CD4-positive, alpha-beta T cell treated with Interleukin-15 for 4 hours (primary cell): ENCODE results near the gene ARHGAP36.

Experiments used
- DNase-seq: peaks from one replicate; pipeline ENCODE4 v3.0.0-alpha.2; 2020; ENCODE audit warnings: low spot score

The ARHGAP36 gene, protein sequence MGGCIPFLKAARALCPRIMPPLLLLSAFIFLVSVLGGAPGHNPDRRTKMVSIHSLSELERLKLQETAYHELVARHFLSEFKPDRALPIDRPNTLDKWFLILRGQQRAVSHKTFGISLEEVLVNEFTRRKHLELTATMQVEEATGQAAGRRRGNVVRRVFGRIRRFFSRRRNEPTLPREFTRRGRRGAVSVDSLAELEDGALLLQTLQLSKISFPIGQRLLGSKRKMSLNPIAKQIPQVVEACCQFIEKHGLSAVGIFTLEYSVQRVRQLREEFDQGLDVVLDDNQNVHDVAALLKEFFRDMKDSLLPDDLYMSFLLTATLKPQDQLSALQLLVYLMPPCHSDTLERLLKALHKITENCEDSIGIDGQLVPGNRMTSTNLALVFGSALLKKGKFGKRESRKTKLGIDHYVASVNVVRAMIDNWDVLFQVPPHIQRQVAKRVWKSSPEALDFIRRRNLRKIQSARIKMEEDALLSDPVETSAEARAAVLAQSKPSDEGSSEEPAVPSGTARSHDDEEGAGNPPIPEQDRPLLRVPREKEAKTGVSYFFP

DNA sequence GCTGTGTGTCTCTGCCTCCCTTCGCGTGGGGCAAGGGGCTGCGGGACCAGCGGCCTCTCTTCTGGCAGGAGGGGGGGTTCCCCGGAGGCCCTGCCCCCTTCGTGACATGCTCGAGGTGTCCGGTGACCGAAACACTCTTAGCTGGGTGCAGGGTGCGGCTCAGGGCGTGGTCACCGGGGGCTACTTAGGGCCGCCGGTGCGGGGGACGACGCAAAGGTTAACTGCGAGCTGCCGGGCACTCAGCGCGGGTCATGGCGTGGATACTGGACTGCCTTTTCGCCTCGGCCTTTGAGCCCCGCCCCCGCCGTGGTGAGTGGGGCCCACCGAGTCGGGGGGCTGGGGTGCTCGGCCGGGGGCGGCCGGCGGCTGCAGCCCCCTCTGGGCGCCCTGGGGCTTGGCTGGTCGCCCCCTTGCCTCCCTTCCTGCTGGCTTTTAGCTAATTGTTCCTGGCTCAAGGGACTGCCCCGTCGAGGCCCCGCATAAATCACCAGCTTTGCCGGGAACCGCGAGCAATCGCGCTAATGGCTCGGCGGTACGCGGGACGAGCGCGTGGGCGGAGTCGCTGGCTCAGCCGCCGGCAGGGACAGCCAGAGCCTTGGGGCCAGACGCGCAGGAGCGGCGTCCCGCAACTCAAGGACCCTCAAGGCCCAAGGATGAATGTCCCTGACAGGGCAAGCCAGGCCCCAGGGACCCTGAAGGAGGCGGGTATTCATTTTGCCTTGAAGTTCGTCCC, at the start of gene ARHGAP36:
Gene ARHGAP36 (plus strand): TSS at position 211 of the 733 bp plus-strand sequence. CDS start 23,320 bp downstream, outside the sequence.
- DNase-seq = no peak

DNA sequence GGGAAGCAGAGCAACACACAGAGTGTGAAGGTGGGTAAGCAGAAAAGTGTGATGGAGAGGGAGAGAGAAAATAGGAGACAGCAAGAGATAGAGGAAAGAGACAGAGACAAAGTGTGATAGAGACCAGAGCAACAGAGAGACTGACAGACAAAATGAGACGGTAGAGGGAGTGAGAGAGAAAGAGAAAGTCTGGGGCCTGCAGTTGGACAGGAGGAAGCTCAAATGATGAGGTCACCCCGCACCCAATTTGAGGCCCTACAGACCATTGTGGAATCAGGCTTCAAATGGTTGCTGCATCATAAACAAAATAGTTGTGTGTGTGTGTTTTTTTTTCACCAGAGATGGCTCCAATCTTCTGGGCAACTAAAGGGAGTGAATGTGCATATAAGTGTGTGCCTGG, 48.0 kb upstream of the ARHGAP36 start:
- no peak for DNase-seq

DNA sequence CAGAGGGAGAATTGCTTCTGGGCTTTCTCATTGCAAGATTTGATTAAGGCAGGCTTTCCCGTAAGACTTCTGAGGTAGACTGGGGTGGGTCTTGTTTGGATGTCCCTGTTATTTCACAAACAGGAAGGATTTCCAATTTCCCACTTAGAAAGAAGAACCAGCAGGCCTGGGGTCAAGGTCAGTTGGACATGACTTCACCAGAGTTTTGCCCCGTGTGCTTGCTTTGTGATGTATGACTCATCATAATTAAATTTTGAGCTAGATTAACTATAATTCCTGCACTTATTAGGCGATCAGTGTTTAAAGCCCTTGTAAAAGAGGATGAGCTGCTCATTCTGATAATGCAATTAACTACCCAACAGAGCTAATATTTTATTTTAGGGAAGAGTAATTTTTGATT, 32.8 kb upstream of the ARHGAP36 start:
- no peak for DNase-seq

DNA sequence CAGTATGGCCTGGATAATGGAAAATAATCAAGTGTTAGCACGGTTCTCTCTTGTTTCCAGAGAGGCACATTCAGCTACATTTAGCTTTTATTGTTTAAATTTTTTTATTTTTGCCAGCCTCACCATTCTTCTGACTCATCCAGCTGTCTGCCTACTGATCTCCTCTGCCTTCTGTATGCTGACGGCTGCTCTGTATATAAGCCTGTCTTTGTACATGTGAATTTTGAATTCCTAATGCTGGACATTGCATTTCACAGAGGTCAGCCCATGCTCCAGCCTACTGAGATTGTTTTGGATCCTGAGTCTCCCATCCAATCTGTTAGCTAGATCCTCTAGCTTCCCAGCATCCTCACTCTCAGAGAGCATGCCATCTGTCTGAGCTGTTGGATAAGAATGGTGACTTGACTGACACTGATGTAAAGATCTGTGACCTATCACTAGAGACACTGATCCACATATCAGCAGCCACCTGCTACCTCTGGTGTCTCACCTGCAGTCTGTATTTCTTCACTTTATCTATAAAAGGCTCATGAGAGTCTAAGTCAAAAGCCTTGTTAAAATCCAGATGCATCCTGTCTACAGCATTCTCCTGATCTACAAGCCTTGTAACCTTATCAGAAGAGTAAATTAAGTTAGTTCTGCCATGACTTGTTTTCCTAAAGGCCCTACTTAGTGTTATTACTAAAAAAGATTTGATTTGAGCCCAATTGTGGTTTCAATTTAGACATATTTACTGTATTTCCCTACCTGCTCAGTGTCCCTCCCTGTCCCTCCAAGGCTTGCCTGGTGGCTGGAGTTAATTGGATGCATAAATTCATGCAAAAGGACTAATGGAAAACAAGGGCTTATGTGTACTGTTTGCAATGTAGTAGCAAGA, 25.6 kb upstream of the ARHGAP36 start:
- no peak for DNase-seq

DNA sequence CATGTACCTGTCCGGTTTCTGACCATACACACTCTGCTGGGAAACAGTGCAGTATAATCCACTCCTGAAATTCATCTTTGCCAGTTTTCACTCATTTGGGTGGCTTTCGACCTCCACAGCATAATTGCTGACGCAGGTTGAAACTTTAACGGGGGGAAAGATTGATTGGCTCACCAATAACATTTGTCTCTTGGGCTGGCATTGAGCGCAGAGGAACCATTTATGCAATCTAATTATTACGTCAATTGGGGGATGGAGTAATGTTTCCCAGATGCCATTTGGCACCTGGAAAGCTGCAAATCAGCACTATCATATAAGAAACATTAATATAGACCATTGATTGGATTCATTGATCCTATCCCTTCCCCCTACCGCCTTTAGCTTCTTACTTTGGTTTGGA, 24.1 kb upstream of the ARHGAP36 start:
- no peak for DNase-seq

DNA sequence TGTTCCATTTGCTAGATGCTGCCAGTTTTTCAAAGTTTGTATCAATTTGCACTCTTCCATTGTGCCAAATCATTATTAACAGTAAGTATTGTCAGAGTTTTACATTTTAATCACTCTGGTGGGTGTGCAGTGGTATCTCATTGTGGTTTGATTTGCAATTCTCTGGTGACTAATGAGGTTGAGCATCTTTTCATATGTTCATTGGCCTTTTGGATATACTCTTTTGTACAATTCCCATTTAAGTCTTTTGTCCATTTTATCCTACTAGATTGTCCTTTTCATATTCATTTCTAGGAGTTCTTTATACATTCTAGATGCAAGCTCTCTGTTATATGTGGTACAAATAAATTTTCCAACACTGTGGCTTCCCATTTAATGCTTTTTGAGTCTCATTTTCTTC, 17.4 kb upstream of the ARHGAP36 start:
- DNase-seq = no peak

DNA sequence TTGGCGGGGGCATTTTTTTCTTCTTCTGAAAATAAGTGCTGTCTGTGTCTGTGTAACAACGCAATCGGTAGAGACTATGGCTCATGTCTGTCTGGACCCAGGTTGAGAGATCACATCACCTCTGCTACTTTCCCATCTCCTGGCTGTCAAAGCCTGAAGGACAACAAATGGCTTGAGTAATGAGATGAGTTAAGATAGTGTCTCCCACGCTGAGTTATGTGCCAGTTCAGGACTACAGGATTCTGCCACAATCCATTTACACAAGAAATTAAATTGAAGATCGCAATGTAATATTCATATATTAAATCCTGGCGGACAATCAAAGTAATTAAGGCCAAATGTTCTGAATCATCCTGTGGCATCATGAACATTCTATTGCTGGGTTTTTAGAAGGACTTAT, 16.5 kb upstream of the ARHGAP36 start:
- no peak for DNase-seq

DNA sequence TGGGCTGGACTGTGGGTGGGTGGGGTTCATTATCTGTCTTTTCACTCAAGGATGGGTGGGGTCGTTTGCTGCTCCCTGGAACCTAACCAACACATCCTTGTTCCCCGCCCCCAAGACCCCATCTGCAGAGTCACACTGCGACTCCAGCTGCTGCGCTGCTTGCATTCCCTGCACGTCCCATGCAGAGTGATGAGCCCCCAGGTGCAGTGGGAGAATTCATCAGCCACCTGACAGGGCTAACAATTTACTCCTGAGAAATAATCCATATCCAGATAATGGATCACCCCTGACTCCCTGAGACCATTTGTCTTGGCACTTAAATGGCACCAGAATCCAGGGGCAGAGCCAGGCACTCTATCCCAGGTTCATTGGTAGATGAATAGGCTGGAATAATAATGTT, 12.4 kb upstream of the ARHGAP36 start:
- no peak for DNase-seq

DNA sequence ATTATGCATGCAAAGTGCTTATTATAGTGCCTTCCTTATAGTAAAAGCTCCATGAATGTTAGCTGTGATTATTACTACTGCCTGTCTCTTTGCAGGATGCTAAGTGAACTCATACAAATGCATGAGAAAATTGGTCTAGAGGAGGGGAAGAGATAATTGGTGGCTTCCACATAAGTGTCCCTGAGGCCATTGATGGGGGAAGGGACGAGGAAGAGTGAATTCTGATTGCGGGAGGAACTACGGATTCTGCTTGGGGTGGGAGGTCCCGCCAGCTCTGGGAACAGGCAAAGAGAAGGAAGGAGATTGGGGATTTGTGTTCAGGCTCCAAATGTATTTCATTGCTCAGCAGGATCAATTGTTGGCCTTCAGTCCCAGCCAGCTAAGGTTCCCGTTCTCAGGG, 11.6 kb upstream of the ARHGAP36 start:
- no peak for DNase-seq

DNA sequence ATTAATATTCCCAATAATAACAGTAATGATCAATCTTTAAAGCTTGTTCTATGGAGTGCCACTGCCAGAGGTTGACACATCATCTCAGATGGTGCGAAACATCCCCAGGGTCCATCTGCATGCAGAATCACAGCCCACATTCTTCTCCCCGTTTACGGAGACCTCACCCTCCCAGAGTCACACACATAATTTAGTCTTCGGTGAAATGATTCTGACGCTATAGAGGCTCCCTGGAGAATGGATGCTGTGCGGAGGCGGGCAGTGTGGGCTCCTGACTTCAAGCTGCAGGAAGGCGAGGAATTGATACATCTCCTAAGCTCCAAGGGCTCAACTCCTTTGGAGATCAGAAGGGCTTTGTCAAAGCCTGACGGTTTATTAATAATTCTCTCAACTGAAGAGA, 11.0 kb upstream of the ARHGAP36 start:
- DNase-seq = no peak

DNA sequence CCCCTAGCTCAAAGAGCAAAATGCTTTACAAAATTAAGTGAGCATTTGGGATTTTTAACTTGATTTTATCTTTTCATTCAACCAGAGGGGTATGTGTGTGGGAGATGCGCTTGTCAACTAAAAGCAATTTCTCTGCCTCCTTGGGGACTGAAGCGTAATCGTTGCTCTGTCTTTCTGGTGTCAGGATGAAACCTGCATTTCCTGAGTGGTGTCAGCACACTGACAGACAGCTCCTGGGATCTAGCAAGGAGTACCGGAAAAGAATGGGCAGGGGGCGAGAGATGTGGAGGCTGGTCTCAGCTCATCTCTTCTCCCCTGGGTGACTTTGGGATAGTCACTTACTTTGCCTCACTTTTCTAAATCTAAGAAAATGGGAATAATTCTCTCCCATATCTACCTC, 5.1 kb upstream of the ARHGAP36 start:
- DNase-seq = no peak

DNA sequence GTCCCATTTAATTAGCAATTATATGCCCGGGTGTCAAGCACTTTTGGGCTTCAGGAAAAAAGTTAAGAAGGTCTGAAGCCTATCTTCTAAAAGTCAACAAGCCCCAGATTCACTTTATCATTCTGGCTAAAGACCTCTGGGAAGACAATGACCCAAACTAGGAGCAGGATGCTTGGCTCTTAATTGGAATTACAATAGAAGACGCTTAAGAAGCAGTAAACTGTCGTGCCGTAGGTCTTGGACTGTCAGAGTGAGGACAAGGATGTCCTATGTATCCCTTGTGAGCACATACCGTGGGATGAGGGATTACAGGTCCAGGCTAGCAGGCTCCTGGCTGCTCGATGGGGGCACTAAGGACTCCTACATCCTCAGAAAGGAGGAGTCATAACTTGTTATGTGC, 3.2 kb upstream of the ARHGAP36 start:
- no peak for DNase-seq

DNA sequence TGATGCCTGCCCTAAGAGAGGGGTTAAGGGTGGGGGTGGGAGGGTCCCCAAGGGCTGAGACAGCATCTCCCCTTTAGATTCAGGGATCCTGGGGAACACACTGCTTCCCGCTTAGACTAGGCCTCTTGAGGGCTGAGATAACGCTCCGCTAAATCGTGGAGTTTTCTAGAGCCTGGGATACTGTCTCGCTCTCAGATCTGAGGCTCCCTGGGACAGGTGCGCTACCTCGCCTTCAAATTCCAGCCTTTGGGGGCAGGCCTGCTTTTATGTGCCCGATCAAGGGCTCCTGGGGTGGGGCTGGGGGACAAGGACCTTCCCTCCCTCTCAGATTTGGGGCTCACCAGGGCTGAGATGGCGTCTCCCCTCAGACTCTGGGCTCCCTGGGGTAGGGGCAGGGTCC, 440 bp upstream of the ARHGAP36 start:
- no peak for DNase-seq

DNA sequence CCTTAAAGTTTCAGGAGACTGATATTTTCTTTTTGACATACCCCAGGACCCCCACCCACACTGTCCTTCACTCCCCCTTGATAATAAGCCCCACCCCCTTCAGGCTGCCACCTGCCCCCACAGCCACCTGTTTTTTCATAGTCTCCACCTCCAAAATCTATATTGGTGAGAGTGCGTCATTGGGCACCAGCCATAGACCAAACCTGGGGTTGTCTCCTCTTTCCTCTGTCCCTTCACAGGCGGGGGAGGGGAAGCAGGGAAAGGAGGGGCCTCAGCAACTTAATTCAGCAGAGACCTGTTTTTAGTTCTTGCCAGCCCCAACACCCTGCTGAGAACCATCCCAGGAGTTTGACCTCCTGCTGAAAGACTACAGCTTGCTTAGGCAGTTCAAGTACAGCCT, 1.1 kb downstream of the ARHGAP36 start:
- no peak for DNase-seq

DNA sequence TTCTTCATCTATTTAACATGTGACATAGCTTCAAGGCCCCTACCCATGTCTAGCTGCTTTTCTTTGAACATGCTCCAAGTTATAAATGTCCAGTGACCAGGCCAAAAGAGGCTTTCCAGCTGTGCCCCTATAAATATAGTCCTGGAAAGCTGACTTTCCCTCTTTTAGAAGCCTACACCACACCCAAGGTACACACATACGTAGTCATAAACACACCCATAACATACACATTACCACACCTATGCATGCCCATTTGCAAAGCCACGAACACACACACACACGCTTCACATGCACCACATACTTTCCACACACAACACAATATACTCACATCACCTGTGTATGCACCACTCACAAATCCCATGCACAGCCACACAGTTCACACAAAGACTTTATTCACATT, 2.0 kb downstream of the ARHGAP36 start:
- no peak for DNase-seq

DNA sequence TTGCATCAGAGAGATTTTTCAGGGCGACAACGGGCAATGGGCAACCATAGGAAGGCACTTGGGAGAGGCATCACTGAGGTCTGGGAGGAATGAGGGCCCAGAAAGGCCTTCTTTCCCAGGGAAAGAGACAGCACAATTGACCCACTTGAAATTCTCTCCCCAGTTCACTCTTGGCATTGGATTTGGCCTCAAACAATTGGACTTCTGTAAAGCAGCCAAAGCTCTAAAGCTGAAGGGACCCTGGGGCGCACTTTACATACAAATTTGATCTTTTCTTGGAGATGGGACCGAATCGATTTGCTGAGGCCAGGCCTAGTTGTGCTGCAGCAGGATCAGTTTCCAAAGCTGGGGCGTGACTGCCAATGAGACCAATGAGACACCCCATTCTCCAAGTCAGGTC, 3.2 kb downstream of the ARHGAP36 start:
- DNase-seq = no peak

DNA sequence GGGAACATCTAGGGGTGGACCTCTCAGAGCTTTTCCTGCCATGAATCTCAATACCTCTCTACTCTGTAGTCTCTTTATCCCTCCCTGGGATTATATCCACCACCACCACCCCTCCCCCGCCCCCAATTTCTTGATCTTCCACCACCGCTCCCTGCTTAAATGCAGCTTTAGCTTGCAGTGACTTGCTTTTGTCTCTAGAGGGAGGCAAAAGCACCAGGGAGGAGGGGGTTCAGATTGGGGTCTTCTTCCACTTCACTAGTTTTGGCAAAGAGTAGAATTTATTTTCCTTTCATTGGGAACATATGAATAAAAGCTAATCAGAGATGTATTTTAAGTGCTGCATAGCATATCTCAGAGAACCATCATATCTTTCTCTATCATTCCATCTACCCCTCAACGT, 5.5 kb downstream of the ARHGAP36 start:
- DNase-seq = no peak

DNA sequence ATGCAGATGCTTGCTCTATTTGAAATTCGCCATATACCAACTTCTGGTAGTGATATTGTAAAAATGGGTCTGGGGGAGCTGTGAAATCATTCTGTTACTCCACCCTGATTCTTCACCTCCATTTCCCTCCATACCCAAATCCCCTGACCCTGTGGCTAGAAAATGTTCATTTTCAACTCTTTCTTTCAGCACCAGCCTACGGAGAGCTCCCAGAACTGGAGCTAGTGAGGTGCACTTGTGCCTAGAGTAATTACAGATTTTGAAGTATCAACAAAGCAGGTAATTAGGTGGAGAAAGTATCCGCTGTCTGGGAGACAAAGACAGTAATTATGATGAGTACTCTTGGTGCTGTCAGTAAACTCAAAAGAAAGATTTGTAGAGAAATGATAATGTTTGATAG, 8.1 kb downstream of the ARHGAP36 start:
- DNase-seq = no peak

DNA sequence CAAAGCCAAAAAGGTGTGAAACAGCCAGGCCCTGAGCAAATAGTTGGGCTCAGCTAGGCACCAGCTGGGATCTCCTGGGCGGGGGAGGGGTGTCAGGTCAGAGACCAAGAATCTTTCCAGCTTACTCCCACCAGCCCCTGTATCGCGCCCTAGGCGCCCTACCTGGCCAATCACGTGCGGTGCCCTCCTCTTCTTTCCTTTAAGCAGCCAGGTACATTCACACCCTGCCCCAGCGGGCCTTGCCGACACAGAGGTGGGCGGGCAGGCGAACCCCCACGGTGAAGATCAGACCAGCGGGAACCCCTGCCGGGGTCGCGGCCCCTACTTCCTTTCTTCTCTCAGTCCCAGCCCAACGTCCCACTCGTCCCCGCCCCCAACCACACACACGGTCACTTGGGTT, 9.1 kb downstream of the ARHGAP36 start:
- no peak for DNase-seq

DNA sequence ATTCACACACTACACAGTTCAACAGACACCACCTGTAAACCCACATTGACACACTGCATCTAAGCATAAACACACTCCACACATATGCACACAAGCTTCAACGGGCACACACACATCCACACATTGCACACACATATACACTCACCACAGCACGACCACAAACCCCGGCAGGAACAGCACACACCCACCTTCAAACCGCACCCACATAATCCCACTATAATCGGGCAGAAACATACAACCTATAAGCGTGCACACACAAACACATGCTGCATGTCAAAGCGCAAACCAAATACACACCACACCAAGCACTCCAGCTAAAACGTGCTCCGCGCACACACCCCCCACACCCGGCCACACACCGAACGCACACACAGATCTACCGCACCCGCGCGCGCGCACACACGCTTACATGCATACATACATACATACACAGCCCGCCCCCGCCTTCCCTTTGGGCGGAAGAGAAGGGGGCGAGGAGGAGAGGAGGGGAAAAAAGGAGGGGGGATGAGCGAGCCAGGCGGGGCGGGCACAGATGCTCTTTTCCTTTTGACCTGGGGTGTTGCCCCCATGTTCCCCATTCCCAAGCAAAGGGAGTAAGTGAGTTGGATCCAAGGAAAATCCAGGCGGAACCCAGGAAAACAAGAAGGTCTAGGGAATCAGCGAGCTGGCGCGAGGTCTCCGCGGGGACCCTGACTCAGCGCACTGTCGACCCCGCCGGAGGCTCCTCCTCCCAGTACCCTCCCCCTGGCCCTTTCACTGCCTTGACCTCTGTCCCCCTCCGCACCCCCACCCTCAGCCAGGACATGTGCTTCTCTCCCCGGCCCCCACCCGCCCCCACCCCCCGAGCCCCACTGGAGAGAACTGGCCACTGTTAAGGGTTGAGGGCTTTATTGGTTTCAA, 9.9 kb downstream of the ARHGAP36 start:
- DNase-seq = no peak
